GM23248 (cell line): ENCODE data around the gene NAGPA.

ENCODE experiments used
- EZH2 ChIP-seq: fragments of 200-600 bp; sonication (generic); IDR thresholded peaks from 2 replicates; pipeline ENCODE4 v1.6.1; 2018; ENCODE audit warnings: antibody characterized with exemption, mild to moderate bottlenecking; ENCODE audit not compliant: insufficient read depth, poor library complexity, severe bottlenecking
- EZH2phosphoT487 ChIP-seq: fragments of 200-600 bp; sonication (generic); IDR thresholded peaks from 2 replicates; pipeline ENCODE4 v1.6.1; 2018; ENCODE audit warnings: antibody characterized with exemption, moderate library complexity, mild to moderate bottlenecking, low read depth; ENCODE audit not compliant: insufficient read depth

DNA sequence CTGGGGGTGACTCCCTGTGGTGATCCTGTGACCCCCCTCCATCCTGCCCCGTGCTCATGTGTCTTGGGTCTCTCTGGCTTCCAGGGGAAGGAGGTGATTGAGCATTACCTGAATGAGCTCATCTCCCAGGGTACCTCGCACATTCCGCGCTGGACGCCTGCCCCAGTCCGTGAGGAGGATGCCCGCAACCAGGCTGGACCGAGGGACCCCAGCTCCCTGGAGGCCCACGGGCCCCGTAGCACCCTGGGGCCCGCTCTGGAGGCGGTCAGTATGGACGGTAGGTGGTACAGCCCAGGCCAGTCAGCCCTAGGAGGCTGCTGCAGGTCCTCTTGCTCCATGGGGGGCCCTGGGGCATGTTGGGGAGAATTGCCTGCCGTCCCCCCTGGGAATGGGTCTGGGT is 42.0 kb downstream of the NAGPA start:
- no peak for TF ChIP-seq EZH2
- TF ChIP-seq EZH2phosphoT487, result no peak
